ENCODE results near the gene RAB44. TPM values are rescaled to one million over a fixed set of nuclear protein-coding genes. Genes with fewer than 3 reads are reported as not detected.

Gene RAB44
- total and polyA plus RNA-seq, 9 of the 15 experiments (the other 6 are each of a cell fraction or from before 2014, with no cell fraction given) = not detected

DNA sequence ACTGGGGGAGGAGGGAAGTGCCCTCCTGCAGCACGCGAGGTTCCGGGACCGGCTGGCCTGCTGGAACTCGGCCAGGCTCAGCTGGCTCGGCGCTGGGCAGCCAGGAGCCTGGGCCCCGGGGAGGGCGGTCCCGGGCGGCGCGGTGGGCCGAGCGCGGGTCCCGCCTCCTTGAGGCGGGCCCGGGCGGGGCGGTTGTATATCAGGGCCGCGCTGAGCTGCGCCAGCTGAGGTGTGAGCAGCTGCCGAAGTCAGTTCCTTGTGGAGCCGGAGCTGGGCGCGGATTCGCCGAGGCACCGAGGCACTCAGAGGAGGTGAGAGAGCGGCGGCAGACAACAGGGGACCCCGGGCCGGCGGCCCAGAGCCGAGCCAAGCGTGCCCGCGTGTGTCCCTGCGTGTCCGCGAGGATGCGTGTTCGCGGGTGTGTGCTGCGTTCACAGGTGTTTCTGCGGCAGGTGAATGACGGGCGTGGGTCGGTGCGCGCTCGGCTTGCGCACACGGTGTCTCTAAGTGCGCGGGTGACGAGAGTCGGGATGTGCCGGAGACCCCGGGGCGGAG lies 19.1 kb upstream of the RAB44 start, which contains the start of gene CDKN1A (continued):
- TF ChIP-seq, protein P1, sequence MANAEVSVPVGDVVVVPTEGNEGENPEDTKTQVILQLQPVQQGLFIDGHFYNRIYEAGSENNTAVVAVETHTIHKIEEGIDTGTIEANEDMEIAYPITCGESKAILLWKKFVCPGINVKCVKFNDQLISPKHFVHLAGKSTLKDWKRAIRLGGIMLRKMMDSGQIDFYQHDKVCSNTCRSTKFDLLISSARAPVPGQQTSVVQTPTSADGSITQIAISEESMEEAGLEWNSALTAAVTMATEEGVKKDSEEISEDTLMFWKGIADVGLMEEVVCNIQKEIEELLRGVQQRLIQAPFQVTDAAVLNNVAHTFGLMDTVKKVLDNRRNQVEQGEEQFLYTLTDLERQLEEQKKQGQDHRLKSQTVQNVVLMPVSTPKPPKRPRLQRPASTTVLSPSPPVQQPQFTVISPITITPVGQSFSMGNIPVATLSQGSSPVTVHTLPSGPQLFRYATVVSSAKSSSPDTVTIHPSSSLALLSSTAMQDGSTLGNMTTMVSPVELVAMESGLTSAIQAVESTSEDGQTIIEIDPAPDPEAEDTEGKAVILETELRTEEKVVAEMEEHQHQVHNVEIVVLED (CRISPR knock-in tag; IDR thresholded peaks at IDR 0.05) = 0 out of 2 replicates have a peak, but pooled peaks have one; percentile 33
- TF ChIP-seq ZNF695 (CRISPR knock-in tag; IDR thresholded peaks at IDR 0.05) = no peak
- TF ChIP-seq, protein P2, sequence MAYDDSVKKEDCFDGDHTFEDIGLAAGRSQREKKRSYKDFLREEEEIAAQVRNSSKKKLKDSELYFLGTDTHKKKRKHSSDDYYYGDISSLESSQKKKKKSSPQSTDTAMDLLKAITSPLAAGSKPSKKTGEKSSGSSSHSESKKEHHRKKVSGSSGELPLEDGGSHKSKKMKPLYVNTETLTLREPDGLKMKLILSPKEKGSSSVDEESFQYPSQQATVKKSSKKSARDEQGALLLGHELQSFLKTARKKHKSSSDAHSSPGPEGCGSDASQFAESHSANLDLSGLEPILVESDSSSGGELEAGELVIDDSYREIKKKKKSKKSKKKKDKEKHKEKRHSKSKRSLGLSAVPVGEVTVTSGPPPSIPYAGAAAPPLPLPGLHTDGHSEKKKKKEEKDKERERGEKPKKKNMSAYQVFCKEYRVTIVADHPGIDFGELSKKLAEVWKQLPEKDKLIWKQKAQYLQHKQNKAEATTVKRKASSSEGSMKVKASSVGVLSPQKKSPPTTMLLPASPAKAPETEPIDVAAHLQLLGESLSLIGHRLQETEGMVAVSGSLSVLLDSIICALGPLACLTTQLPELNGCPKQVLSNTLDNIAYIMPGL (CRISPR knock-in tag; IDR thresholded peaks at IDR 0.05) = no peak
- peak; percentile 24 for TF ChIP-seq RBBP5 (IDR thresholded peaks at IDR 0.05; ENCODE audit: borderline replicate concordance, insufficient read depth, low read length, poor library complexity, severe bottlenecking)
- no peak for TF ChIP-seq EGR1 (conservative IDR thresholded peaks at IDR 0.05)
- TF ChIP-seq CEBPB (tag; IDR thresholded peaks at IDR 0.05) = no peak
- no peak for TF ChIP-seq MYBL2 (IDR thresholded peaks at IDR 0.05; ENCODE audit: low read depth)
- no peak for TF ChIP-seq MYBL2 (CRISPR knock-in tag; IDR thresholded peaks at IDR 0.05; ENCODE audit: borderline replicate concordance)
- TF ChIP-seq, protein P3, sequence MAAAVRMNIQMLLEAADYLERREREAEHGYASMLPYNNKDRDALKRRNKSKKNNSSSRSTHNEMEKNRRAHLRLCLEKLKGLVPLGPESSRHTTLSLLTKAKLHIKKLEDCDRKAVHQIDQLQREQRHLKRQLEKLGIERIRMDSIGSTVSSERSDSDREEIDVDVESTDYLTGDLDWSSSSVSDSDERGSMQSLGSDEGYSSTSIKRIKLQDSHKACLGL (CRISPR knock-in tag; IDR thresholded peaks at IDR 0.05; ENCODE audit: borderline replicate concordance, poor library complexity, severe bottlenecking) = no peak
- no peak for TF ChIP-seq PTBP1 (IDR thresholded peaks at IDR 0.05; ENCODE audit: low read depth, low read length)
- TF ChIP-seq, protein P4, sequence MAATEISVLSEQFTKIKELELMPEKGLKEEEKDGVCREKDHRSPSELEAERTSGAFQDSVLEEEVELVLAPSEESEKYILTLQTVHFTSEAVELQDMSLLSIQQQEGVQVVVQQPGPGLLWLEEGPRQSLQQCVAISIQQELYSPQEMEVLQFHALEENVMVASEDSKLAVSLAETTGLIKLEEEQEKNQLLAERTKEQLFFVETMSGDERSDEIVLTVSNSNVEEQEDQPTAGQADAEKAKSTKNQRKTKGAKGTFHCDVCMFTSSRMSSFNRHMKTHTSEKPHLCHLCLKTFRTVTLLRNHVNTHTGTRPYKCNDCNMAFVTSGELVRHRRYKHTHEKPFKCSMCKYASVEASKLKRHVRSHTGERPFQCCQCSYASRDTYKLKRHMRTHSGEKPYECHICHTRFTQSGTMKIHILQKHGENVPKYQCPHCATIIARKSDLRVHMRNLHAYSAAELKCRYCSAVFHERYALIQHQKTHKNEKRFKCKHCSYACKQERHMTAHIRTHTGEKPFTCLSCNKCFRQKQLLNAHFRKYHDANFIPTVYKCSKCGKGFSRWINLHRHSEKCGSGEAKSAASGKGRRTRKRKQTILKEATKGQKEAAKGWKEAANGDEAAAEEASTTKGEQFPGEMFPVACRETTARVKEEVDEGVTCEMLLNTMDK (IDR thresholded peaks at IDR 0.05; ENCODE audit: borderline replicate concordance, insufficient read depth, low read depth, low read length, poor library complexity, severe bottlenecking) = no peak
- TF ChIP-seq, protein P5, sequence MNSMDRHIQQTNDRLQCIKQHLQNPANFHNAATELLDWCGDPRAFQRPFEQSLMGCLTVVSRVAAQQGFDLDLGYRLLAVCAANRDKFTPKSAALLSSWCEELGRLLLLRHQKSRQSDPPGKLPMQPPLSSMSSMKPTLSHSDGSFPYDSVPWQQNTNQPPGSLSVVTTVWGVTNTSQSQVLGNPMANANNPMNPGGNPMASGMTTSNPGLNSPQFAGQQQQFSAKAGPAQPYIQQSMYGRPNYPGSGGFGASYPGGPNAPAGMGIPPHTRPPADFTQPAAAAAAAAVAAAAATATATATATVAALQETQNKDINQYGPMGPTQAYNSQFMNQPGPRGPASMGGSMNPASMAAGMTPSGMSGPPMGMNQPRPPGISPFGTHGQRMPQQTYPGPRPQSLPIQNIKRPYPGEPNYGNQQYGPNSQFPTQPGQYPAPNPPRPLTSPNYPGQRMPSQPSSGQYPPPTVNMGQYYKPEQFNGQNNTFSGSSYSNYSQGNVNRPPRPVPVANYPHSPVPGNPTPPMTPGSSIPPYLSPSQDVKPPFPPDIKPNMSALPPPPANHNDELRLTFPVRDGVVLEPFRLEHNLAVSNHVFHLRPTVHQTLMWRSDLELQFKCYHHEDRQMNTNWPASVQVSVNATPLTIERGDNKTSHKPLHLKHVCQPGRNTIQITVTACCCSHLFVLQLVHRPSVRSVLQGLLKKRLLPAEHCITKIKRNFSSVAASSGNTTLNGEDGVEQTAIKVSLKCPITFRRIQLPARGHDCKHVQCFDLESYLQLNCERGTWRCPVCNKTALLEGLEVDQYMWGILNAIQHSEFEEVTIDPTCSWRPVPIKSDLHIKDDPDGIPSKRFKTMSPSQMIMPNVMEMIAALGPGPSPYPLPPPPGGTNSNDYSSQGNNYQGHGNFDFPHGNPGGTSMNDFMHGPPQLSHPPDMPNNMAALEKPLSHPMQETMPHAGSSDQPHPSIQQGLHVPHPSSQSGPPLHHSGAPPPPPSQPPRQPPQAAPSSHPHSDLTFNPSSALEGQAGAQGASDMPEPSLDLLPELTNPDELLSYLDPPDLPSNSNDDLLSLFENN (IDR thresholded peaks at IDR 0.05; ENCODE audit: low read depth in 2 of 2, low read length in 2 of 2) = no peak
- TF ChIP-seq ZNF143 (CRISPR knock-in tag; IDR thresholded peaks at IDR 0.05) = no peak
- TF ChIP-seq COPS2 (conservative IDR thresholded peaks at IDR 0.05) = no peak
- TF ChIP-seq, protein P6, sequence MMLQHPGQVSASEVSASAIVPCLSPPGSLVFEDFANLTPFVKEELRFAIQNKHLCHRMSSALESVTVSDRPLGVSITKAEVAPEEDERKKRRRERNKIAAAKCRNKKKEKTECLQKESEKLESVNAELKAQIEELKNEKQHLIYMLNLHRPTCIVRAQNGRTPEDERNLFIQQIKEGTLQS (IDR thresholded peaks at IDR 0.05) = no peak
- TF ChIP-seq, protein P6 (CRISPR knock-in tag; conservative IDR thresholded peaks at IDR 0.05) = no peak; the same call in 1 of the 2 replicates
- TF ChIP-seq EP400 (IDR thresholded peaks at IDR 0.05) = no peak

Data from K562 (cell line).